Activated CD4-positive, CD25-positive, alpha-beta regulatory T cell treated with anti-CD3 and anti-CD28 coated beads, Interleukin-2, amount 50 U/mL, for 24 hours (primary cell): ENCODE measurements around the gene FAM236A.
"Not testable (repeated sequence)": the region's sequence is repeated elsewhere in the genome, so short reads cannot be mapped to it uniquely, and the experiment has no call there.

Experiments used
- ATAC-seq, 2 donors: fragments of 150-1000 bp; cut with Tn5 transposase; one replicate each; pipeline ENCODE4 v1.10.0; 2021; ENCODE audit warnings: mild to moderate bottlenecking in 1 of 2, moderate library complexity in 1 of 2

Gene FAM236A

DNA sequence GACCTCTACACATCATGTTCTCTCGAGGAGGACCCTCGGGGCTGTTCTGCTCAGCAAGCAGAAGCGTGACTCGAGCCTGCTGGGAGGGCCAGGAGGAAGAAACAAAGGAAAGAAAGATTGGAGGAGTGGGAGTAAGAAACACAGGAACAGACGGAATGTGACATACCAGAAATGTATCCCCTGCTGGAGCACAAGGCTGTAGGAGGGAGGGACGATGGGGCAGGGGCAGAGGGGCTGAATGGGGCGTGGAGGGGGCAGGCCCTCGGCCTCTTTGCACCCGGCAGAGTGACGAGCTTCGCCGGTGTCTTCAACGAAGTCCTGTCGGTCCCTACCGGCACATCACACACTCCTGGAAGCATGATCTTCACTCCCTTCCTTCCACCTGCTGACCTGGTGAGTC, at the start of gene FAM236A:
Gene FAM236A (plus strand): TSS at position 301 of the 400 bp plus-strand sequence. CDS start 57 bp downstream, at position 358.
- not testable (repeated sequence) for ATAC-seq

DNA sequence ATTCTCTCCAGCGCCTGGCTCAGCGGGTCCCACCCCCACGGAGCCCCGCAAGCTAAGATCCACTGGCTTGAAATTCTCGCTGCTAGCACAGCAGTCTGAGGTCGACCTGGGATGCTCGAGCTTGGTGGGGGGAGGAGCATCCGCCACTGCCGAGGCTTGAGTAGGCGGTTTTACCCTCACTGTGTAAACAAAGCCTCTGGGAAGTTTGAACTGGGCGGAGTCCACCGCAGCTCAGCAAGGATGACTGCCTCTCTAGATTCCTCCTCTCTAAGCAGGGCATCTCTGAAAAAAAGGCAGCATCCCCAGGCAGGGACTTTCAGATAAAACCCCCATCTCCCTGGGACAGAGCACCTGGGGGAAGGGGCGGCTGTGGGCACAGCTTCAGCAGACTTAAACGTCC, 48.3 kb upstream of the FAM236A start:
- ATAC-seq = not testable (repeated sequence)

DNA sequence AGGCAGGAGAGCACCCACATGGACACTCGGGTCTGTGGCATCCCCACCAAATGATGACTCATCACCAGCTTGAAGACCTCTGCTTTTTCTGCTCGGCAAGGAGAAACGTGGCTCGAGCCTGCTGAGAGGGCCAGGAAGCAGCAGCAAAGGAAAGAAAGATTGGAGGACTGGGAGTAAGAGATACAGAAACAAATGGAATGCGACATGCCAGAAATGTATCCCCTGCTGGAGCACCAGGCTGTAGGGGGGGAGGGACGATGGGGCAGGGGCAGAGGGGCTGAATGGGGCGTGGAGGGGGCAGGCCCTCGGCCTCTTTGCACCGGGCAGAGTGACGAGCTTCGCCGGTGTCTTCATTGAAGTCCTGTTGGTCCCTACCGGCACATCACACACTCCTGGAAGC, 25.7 kb upstream of the FAM236A start, which contains the start of gene FAM236C:
Gene FAM236C (plus strand): TSS at position 301 of the 400 bp plus-strand sequence. CDS start 100 bp downstream, outside the sequence.
- ATAC-seq = not testable (repeated sequence)

DNA sequence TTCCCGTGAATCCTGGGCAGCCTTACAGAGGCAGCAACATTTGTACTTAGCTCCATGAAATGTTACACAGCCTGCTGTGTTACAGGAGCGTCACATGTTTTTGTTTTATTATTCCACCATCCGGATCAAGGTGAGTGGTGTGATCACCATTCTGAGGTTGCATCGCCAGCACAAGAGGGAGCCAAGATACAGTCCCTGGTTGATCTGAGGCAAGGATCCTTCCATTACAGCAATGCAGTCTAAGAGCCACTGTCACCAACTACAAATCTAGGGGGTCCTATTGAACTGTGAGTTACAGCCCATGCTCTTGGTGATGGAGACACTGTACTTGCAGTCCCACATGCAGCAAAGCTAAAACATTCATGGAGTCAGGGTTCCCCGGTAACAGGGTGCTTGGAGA, 21.9 kb upstream of the FAM236A start:
- not testable (repeated sequence) for ATAC-seq

DNA sequence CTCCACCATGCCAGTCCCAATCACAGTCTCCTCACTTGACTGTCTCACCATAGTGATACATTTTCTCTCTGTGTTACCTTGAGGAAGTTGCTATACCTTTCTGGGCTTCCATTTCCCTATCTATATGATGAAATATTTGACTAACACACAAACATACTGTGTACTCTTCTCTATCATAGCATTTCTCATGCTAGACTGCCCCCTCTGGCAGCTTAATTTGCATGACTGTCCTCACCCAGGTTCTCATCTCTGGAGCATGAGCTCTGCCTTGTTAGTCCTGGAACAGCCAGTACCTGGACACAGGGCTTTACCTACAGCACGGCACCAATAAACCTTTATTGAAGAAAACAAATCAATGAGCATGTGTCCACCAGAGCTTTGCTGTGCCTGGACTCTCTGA, 5.7 kb upstream of the FAM236A start:
- ATAC-seq = not testable (repeated sequence)

DNA sequence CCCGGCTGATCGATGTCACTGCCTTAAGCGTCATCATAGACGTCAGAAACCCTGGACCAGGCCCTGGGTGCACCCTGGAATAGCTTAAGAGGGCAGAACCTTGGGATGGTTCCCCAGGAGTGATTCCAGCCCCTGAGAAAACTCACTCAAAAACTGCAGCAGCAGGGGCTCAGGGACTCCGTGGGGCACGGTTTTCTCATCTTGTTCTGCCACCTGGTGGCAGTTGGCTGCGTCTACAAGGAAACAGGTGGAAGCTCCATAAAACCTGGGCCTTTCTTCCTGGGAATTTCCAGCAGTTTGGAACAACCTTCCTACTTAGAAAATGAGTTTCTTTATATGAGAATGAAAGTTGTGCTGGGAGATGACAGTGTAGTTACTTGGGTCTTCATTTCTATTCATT, 1.6 kb upstream of the FAM236A start:
- not testable (repeated sequence) for ATAC-seq

DNA sequence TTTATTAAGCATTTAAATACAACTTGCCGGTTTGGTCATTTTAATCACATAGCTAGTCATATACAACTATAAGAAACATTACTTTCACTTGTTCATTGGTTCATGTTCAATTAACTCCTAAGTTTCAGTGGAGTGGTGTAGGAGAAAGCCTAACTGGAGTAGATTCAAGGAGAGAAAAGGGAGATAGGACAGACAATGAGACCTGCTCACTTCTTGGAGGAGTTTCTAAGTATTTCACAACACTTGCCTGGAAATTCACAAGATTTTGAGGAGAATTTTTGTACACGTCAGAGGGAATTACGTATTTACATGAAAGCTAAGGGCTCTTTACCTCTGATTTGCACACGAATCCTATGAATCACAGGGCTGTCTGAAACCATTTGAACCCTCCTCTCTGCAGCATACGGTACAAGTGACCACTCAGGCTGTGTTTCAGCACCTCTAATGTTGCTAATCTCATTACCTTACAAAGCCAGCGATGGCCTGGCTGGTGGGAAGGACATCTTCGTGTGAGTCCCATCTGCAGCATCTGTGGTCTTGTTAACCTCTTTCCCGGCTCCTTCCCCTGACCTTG, 1.0 kb upstream of the FAM236A start:
- ATAC-seq = not testable (repeated sequence)

DNA sequence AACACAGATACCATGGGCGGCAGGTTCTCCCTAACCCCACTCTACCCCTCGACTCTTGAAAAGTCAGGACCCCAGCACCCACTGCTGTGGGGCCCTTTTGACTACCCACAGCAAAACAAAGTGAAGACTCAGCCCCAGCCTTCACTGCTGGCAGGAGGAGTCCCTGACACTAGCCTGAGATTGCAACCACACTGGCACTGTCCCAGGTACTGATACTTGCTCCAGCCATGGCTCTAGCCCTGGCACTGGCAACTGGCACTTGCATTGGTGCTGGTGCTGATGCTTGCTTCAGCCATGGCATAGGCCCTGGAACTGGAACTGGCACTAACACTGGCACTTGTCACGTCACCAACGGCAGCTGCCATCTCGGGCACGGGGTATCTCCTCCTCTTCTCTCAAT, 4.3 kb downstream of the FAM236A start:
- ATAC-seq = not testable (repeated sequence)

DNA sequence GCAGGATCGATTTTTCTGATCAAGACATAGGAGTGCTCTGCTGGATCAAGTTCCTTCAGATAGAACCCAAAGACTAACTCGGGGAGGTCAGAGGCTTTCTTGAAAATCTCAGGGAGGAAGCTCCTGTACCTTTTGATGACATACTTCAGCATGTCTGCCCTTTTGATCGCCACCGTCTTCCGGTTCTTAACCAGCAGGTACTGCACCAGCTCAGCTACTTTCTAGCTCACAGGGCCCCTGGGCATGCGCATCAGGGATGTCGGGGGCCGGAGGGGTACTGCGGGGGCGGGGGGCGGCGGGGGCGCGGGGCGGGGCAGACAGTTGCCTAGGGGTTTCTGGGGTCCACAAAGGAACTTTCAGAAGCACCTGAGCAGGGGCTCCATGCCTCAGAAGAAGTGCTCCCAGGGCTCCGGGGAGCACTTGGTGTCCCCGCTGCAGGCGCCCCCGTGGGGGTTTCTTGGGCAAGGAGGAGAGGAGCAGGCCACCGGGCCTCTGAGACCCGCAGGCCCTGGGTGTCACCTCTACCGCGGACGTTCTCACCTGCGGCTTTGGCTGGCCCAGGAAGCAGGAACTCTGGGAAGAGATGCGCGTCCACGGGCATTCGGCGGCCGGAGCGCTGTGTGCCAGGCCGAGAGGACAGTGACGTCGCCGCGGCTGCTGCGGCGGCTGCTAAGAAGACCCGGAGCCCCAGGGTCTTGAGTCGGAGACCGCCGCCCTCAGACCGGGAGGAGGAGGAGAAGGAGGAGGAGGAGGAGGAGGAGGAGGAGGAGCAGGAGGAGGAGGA, 5.2 kb downstream of the FAM236A start:
- peak; percentile 84 to 86 for ATAC-seq

DNA sequence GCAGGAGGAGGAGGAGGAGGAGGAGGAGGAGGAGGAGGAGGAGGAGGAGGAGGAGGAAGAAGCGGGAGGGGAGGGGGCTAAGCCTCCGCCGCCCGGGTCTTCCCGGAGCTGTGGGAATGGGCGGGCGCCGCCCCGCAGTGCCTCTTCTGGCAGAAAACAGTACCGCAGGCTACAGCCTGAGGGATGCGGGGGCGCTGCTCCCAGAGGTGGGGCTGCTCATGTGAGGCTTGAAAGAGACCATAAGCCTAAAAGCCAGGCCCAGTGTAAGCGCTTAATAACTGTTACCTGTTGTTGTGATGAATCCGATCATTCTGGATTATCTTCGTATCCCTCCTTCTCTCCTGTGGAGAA, 5.8 kb downstream of the FAM236A start, which contains the start of gene DMRTC1:
Gene DMRTC1 (minus strand): TSS at position 19 of the 351 bp plus-strand sequence. CDS start 68,143 bp downstream, outside the sequence.
- ATAC-seq = peak; percentile 71 to 72

DNA sequence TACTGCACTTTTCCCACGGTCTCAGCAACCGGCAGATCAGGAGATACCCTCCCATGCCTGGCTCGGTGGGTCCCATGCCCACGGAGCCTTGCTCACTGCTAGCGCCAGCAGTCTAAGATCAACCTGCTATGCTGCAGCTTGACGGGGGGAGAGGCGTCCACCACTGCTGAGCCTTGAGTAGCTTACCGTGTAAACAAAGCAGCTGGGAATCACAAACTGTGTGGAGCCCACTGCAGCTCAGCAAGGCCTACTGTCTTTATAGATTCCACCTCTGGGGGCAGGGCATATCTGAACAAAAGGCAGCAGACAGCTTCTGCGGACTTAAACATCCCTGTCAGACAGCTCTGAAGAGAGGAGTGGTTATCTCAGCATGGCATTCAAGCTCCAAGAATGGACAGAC, 22.0 kb downstream of the FAM236A start:
- ATAC-seq = not testable (repeated sequence)

DNA sequence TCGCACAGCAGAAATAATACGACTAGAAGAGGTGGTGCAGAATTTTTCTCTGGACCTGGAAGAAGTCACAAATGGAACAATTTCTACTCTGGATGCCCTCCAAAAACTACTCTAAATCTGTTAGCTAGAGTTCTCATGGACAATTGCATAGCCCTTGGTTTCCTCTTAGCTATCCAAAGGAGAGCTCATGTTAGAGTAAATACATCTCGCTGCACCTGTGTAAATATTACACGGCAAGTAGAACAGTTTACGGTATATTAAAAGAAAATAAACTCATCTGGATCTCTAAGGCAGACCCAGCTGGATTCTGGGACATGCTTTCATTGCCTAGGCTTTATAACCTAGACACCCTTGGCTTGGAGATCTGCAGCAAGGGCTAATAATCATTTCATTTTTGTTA, 33.9 kb downstream of the FAM236A start:
- ATAC-seq = not testable (repeated sequence)

DNA sequence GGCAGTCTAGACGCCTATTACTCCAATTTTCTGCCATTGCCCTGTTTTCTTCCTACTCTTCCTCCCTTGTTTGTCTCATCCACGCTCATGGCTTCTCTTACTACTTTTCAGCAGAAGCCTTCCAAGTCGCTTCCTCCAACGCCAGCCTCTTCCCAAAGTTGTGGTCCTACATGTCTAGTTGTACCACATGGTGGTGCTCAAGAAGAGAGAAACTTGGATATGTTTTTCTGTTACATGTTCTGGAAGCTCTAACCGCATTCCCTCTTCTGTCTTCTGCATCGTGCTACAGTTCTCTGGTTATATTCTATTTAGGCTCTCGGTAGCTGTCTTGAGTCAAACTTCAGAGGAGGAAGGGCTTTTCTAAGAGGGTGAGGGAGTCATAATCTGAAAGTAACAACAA, 36.9 kb downstream of the FAM236A start:
- ATAC-seq = not testable (repeated sequence)

DNA sequence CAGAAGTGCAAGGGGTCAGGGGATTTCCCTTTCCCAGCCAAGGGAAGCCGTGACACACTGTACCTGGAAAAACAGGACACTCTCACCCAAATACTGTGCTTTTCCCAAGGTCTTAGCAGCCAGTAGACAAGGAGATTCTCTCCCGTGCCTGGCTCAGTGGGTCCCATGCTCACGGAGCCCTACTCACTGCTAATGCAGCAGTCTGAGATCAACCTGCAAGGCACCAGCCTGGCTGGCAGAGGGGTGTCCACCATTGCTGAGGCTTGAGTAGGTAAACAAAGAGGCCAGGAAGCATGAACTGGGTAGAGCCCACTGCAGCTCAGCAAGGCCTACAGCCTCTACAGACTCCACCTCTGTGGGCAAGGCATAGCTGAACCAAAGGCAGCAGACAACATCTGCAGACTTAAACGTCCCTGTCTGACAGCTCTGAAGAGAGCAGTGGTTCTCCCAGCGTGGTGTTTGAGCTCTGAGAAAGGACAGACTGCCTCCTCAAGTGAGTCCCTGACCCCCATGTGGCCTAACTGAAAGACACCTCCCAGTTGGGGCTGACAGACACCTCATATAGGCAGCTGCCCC, 43.0 kb downstream of the FAM236A start:
- ATAC-seq = not testable (repeated sequence)
